SU-DHL-6 (cell line): ENCODE data around the gene PARVB.

Experiments
- H2AFZ ChIP-seq: fragments of 200-600 bp; sonication (generic); 2 replicates; pipeline ENCODE4 v1.6.1; 2014; ENCODE audit warnings: low read depth, mild to moderate bottlenecking, moderate library complexity, mixed read lengths, antibody characterized with exemption, low read length; ENCODE audit not compliant: severe bottlenecking
- H3F3A ChIP-seq: fragments of 200-600 bp; shearing (Covaris generic); 2 replicates; pipeline ENCODE4 v1.6.0; 2016; ENCODE audit warnings: antibody characterized with exemption, mild to moderate bottlenecking; ENCODE audit not compliant: insufficient read depth
- H3K27ac ChIP-seq: fragments of 200-600 bp; sonication (generic); 2 replicates; pipeline ENCODE4 v1.5.1; 2016; ENCODE audit warnings: low read depth, mild to moderate bottlenecking, low read length, moderate library complexity, mixed read lengths
- H3K27me3 ChIP-seq: fragments of 200-600 bp; sonication (generic), shearing (Covaris generic); 2 replicates; pipeline ENCODE4 v1.6.0; 2014; ENCODE audit warnings: mild to moderate bottlenecking, low read length
- H3K36me3 ChIP-seq: fragments of 200-600 bp; sonication (generic); 2 replicates; pipeline ENCODE4 v1.6.1; 2014; ENCODE audit warnings: mild to moderate bottlenecking, low read length, mixed read lengths
- H3K4me2 ChIP-seq: fragments of 300-600, 200-600 bp; shearing (Covaris generic), sonication (generic); 2 replicates; pipeline ENCODE4 v1.6.0; 2014; ENCODE audit warnings: low read length, low read depth, mild to moderate bottlenecking; ENCODE audit not compliant: poor library complexity, severe bottlenecking
- H3K4me3 ChIP-seq: fragments of 200-600 bp; sonication (generic); 2 replicates; pipeline ENCODE4 v1.5.1; 2014; ENCODE audit warnings: antibody characterized with exemption, low read length, mild to moderate bottlenecking, mixed read lengths; ENCODE audit not compliant: insufficient read depth, poor library complexity, severe bottlenecking
- H3K79me2 ChIP-seq: fragments of 200-600 bp; sonication (generic); 2 replicates; pipeline ENCODE4 v1.6.1; 2014; ENCODE audit warnings: mild to moderate bottlenecking, low read length, moderate library complexity; ENCODE audit not compliant: insufficient read depth
- H3K9ac ChIP-seq: fragments of 200-600 bp; sonication (generic); 2 replicates; pipeline ENCODE4 v1.7.0; 2014; ENCODE audit warnings: mild to moderate bottlenecking, low read length
- H3K9me2 ChIP-seq: fragments of 200-600 bp; sonication (generic); replicated peaks from 2 replicates; pipeline ENCODE4 v1.6.1; 2014; ENCODE audit warnings: low read length; ENCODE audit not compliant: insufficient read depth
- H3K9me3 ChIP-seq: fragments of 200-600 bp; sonication (generic); 2 replicates; pipeline ENCODE4 v1.6.1; 2014; ENCODE audit warnings: low read length, mixed read lengths; ENCODE audit not compliant: insufficient read depth
- H4K20me1 ChIP-seq: fragments of 200-600 bp; sonication (generic); 2 replicates; pipeline ENCODE4 v1.6.1; 2014; ENCODE audit warnings: low read depth, mild to moderate bottlenecking, antibody characterized with exemption, low read length, moderate library complexity, mixed read lengths
- EZH2phosphoT487 ChIP-seq: fragments of 200-600 bp; sonication (generic), shearing (Covaris generic); conservative IDR thresholded peaks from 2 replicates; pipeline ENCODE4 v1.6.1; 2018; ENCODE audit warnings: mild to moderate bottlenecking, antibody characterized with exemption, low read length, moderate library complexity, mixed read lengths
- TF ChIP-seq, protein P1 (sequence below): fragments of 200-600 bp; sonication (generic); IDR thresholded peaks from one replicate; pipeline ENCODE4 v1.5.1; 2017; ENCODE audit warnings: antibody characterized with exemption, mild to moderate bottlenecking, low read length, moderate library complexity; ENCODE audit not compliant: insufficient read depth, poor library complexity, severe bottlenecking

The PARVB gene

DNA sequence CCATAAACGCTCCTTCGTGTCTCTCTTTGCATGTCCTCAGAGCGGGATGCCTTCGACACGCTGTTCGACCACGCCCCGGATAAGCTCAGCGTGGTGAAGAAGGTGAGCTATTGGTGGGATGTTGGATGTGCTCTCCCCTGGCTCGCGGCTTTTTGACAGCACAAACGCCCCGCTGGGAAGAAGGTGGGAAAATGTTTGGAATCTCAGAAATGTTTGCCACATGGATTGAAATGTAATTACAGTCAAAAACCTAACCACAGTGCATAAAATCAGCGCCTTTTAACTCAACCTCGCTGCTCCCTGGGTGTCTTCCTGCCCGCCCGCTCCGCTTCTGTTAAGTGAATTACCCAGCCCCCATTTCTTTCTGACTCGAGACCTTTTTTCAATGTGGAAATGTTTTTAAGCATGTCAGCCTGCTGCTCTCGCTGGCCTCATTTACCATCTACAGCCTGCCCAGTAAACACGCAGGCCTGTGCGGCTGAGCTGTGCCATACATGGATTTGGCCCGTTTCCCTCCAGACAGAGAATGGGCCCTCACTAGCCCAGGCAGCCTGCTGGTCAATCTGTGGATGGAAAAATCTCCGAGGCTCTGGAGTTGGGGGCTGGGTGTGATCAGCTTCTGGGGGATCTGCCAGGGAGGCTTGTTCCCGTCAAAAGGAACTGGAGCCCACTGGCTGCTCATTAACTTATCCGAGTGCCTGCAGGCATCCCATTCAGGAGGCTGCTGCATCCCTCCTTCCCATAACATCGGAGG lies 123.9 kb downstream of the PARVB start:
- no peak overlapping the region for H3K9ac ChIP-seq
- H3K27ac ChIP-seq = no peak overlapping the region
- H3K4me3 ChIP-seq = no peak overlapping the region

DNA sequence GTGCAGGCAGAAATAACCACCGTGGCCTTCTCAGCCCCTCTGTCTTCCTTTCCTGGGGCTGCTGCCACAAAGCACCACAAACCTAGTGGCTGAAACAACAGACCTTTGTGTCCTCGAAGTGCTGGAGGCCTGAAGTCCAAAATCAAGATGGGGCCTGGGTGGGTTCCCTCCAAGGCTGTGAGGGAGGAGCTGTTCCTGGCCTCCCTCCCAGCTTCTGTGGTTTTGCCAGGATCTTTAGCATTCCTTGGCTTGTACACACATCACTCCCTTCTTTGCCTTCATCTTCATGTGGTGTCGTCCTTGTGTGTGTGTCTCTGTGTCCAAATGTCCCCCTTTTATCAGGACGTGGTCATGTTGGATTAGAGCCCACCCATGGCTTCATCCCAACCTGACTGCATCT lies 127.6 kb downstream of the PARVB start:
- H3K4me3 ChIP-seq = no peak overlapping the region
- no peaks in the 10 kb centered on the region for H3K36me3 ChIP-seq
- H3K9me3 ChIP-seq = no peaks in the 10 kb centered on the region
- no peaks in the 10 kb centered on the region for H3K9me2 ChIP-seq
- H3K4me2 ChIP-seq = no peak overlapping the region
- no peak overlapping the region for H3K27ac ChIP-seq
- H3K27me3 ChIP-seq = no peaks in the 10 kb centered on the region
- no peaks in the 10 kb centered on the region for H3K79me2 ChIP-seq
- H4K20me1 ChIP-seq = no peaks in the 10 kb centered on the region
- H3K9ac ChIP-seq = no peak overlapping the region
- no peaks in the 10 kb centered on the region for H3F3A ChIP-seq
- H2AFZ ChIP-seq = no peak overlapping the region
- TF ChIP-seq, protein P1, sequence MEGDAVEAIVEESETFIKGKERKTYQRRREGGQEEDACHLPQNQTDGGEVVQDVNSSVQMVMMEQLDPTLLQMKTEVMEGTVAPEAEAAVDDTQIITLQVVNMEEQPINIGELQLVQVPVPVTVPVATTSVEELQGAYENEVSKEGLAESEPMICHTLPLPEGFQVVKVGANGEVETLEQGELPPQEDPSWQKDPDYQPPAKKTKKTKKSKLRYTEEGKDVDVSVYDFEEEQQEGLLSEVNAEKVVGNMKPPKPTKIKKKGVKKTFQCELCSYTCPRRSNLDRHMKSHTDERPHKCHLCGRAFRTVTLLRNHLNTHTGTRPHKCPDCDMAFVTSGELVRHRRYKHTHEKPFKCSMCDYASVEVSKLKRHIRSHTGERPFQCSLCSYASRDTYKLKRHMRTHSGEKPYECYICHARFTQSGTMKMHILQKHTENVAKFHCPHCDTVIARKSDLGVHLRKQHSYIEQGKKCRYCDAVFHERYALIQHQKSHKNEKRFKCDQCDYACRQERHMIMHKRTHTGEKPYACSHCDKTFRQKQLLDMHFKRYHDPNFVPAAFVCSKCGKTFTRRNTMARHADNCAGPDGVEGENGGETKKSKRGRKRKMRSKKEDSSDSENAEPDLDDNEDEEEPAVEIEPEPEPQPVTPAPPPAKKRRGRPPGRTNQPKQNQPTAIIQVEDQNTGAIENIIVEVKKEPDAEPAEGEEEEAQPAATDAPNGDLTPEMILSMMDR = no peak
- TF ChIP-seq EZH2phosphoT487 = no peak

More for the DNA sequence above, 123.9 kb downstream of the PARVB start:
- Histone ChIP-seq H2AFZ (no peak overlapping the region), H3K79me2 (no peaks in the 10 kb centered on the region), H3K36me3 (no peaks in the 10 kb centered on the region), H4K20me1 (no peaks in the 10 kb centered on the region), H3K4me2 (no peak overlapping the region), H3K9me2 (no peaks in the 10 kb centered on the region), H3F3A (no peaks in the 10 kb centered on the region), H3K9me3 (no peaks in the 10 kb centered on the region), H3K27me3 (no peaks in the 10 kb centered on the region)
- TF ChIP-seq, protein P1 = no peak
- no peak for TF ChIP-seq EZH2phosphoT487

DNA sequence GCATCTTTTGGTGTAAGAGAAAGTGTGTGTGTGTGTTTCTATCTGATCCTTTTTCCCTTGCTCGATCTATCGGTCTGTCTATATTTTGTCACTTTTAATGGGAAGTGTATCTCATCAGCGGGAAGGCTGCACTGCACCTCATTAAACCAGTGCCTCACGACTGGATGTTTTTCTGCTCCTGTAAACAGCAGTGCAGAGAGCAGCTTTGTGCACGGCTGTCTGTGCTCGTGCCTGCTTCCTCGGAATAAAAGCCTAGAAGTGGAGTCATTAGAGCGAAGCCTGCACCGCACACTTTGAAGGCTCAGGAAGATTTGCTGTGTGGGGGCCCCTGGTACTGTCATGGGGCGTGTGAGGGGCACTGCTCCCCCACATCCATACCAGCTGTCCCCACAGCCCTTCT lies 129.6 kb downstream of the PARVB start:
- Histone ChIP-seq H3F3A (no peaks in the 10 kb centered on the region), H3K9me3 (no peaks in the 10 kb centered on the region), H3K9me2 (no peaks in the 10 kb centered on the region), H3K79me2 (no peaks in the 10 kb centered on the region), H4K20me1 (no peaks in the 10 kb centered on the region), H3K27ac (no peak overlapping the region), H2AFZ (no peak overlapping the region), H3K4me2 (no peak overlapping the region), H3K27me3 (no peaks in the 10 kb centered on the region), H3K9ac (no peak overlapping the region), H3K4me3 (no peak overlapping the region), H3K36me3 (no peaks in the 10 kb centered on the region)
- no peak for TF ChIP-seq EZH2phosphoT487
- TF ChIP-seq, protein P1 = no peak
